Fibroblast of peridontal ligament (primary cell): ENCODE results near the gene LPCAT4.
A peak's percentile ranks its signal among the peaks of the same experiment; 100 is the strongest.
"Not testable (repeated sequence)": the region's sequence is repeated elsewhere in the genome, so short reads cannot be mapped to it uniquely, and the experiment has no call there.

Experiments used
- DNase-seq: peaks from one replicate; pipeline ENCODE4 v3.0.0-alpha.2; 2010; ENCODE audit errors: extremely low read depth

Gene LPCAT4

GRCh38 chr15:34364041-34364440 lies 3.0 kb downstream of the LPCAT4 start:
- DNase-seq: no peak

- DNase-seq: no peak
Observed at GRCh38 chr15:34362047-34362773, 4.8 kb downstream of the LPCAT4 start.

DNA sequence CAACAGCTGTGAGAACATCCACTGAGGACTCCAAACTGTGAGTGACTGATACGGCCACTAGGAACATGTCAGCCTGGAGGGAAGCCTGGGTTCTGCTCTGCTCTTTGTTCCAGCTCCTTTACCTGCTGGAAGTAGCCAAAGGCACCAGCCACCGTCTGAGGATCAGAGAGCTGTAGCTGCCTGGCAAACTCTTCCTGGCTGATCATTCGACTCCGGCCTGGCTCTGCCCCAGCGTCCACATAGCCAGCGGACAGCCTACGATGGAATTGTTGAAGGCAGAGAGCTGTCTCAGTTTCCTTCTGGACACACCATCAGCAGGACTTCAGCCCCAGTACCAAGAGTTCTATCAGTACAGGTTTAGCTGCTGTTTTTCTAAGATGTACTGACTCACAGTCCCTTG lies 5.7 kb downstream of the LPCAT4 start:
- no peak for DNase-seq

- DNase-seq: no peak
Observed at GRCh38 chr15:34360298-34360697, 6.7 kb downstream of the LPCAT4 start.

DNA sequence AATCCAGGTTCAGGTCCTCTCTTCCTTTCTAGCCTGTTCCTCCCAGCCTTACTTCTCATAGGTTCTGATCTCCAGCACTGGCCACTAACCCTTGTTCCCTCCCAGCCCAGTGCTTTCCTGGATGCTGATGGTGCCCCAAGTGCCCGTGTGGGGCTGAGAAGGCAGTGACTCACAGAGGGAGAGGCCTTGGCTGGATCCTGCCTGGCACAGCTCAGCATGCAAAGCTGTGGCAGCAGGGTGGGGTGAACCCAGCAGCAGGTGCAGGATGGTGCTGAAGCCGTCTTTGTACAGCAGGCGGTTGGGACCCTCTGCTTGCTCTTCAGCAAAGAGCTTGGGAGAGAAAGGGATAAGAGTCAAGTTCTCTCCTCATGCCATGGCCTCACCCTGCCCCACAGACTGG lies 7.6 kb downstream of the LPCAT4 start:
- no peak for DNase-seq

- DNase-seq: no peak
Observed at GRCh38 chr15:34358948-34359347, 8.0 kb downstream of the LPCAT4 start.

GRCh38 chr15:34358367-34358766 lies 8.6 kb downstream of the LPCAT4 start:
- DNase-seq: no peak

GRCh38 chr15:34357653-34358052 lies 9.3 kb downstream of the LPCAT4 start:
- no peak for DNase-seq

DNA sequence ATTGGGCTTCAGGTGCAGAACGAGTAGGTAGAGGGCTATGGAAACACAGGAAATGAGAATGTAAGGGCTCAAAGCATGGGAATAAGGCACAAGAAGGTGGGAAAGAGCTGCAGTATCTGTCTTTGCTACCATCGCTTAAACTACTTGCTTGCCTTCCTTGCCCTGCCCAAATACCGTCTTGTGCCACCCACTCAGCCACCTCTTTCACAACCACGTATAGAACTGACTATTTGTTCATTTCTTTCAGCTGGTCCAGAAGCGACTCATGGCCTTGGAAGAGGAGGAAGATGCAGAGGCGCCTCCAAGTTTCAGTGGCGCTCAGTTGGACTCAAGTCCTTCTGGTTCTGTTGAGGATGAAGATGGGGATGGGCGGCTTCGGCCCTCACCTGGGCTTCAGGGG lies 11.8 kb downstream of the LPCAT4 start:
- no peak for DNase-seq

DNA sequence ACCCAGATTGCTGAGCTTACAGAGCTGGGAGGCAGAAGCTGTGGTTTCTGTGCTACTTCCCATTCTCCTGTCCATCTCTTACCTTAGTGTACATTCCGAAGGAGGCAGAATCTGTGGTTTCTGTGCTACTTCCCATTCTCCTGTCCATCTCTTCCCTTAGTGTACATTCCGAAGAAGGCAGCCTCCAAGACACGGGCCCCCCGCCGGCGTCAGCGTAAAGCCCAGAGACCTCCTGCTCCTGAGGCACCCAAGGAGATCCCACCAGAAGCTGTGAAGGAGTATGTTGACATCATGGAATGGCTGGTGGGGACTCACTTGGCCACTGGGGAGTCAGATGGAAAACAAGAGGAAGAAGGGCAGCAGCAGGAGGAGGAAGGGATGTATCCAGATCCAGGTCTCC lies 12.7 kb downstream of the LPCAT4 start:
- no peak for DNase-seq

- no peak for DNase-seq
Observed at GRCh38 chr15:34353627-34354026, 13.4 kb downstream of the LPCAT4 start.

GRCh38 chr15:34352996-34353395 lies 14.0 kb downstream of the LPCAT4 start:
- DNase-seq: not testable (repeated sequence)

- DNase-seq: no peak
Observed at GRCh38 chr15:34349769-34350168, 17.2 kb downstream of the LPCAT4 start.

- no peak for DNase-seq
Observed at GRCh38 chr15:34348735-34349300, 18.2 kb downstream of the LPCAT4 start.

GRCh38 chr15:34347951-34348638 lies 18.9 kb downstream of the LPCAT4 start:
- no peak for DNase-seq

DNA sequence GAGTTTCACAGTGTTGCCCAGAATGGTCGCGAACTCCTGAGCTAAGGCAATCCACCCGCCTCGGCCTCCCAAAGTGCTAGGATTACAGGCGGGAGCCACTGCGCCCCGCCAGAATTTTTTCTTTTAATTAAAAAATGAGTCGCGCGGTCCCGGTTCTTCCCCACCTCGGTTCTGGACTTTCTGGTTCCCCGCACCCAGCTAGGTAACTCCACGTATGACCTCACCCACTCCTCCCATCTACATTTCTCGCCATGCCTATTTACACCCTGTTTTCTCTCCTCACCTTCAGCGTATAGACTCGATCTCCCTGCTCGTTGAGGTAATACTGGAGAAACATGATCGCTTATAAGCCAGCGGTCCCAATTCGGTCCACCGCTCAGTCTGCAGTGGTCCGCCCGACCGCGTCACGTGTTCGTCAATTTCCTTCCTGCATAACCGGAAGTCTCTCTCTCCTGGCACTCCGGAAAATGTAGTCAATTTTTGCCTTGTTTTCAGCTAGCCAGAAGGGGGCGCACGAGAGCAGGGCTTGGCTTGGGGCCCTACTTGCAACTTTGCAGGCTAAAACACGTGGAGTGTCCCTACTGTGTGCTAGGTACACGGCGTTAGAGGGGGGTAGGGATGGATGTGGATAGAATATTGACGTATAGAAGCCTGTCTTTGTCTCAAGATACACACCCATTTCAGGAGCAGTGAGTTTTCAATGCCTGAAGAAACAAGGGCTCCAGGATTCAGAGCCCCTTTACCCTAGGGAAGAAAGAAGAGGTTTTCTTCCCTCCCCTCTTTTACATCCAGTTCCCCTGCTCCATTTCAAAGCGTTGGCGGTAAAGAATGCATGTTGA lies 24.0 kb downstream of the LPCAT4 start, which contains the start of the genes NOP10 and NUTM1:
TSS of gene NOP10 (minus strand) at position 400 of the 839 bp plus-strand sequence. CDS start at position 337, 63 bp downstream.
TSS of gene NUTM1 (plus strand) at position 579 of the 839 bp plus-strand sequence. CDS start 382 bp downstream, outside the sequence.
- DNase-seq: peak; percentile 93

GRCh38 chr15:34342213-34342736 lies 24.7 kb downstream of the LPCAT4 start:
- not testable (repeated sequence) for DNase-seq

- no peak for DNase-seq
Observed at GRCh38 chr15:34341381-34342212, 25.4 kb downstream of the LPCAT4 start.

GRCh38 chr15:34339946-34340345 lies 27.1 kb downstream of the LPCAT4 start:
- peak; percentile 32 for DNase-seq

- no peak for DNase-seq
Observed at GRCh38 chr15:34338347-34338746, 28.6 kb downstream of the LPCAT4 start.
